H1 (cell line): ENCODE measurements around the gene LPP. TPM values are rescaled to one million over a fixed set of nuclear protein-coding genes. Genes with fewer than 3 reads are reported as not detected.

Experiments
- CHD7 ChIP-seq: fragments of 300-600 bp; sonication (generic); IDR thresholded peaks from 2 replicates; pipeline ENCODE4 v1.7.1; 2012; ENCODE audit warnings: low read length, moderate library complexity, mild to moderate bottlenecking, inconsistent platforms; ENCODE audit not compliant: insufficient replicate concordance
- CREB1 ChIP-seq: IDR thresholded peaks from 2 replicates; pipeline ENCODE4 v1.6.1; 2012; ENCODE audit warnings: inconsistent platforms
- MAFK ChIP-seq: IDR thresholded peaks from 2 replicates; pipeline ENCODE4 v1.6.1; 2012; ENCODE audit warnings: low read depth, mild to moderate bottlenecking, improper control_type of control experiment, low read length
- NANOG ChIP-seq: IDR thresholded peaks from 2 replicates; pipeline ENCODE4 v1.6.1; 2011; ENCODE audit warnings: low read length, low read depth, mild to moderate bottlenecking, inconsistent platforms; ENCODE audit not compliant: insufficient read depth, poor library complexity, severe bottlenecking
- SP4 ChIP-seq: IDR thresholded peaks from 2 replicates; pipeline ENCODE4 v1.6.1; 2012; ENCODE audit warnings: low read length, inconsistent platforms
- polyA plus RNA-seq, 7 experiments: library from polyadenylated mRNA; depleted of rRNA in 3 of 7; stranded (reverse) in 5 of 7; unstranded in 2 of 7; fragments of >200 nt in 5 of 7; fragments of 200-250 nt in 2 of 7; gene quantifications; 1 replicate in 5 of 7; 2 replicates in 1 of 7; 4 replicates in 1 of 7; pipeline versions ENCODE4 v1.2.1 to v1.2.3, GENCODE V29; 2011 to 2013; ENCODE audit warnings: missing spikeins in 2 of 7, mixed read lengths in 2 of 7
- total RNA-seq: library from RNA; stranded (reverse); fragmentation: NEBNext Ultra II Directional; extraction: Animal tissue kit (Norgen Biotek cat#: 25700); gene quantifications from 2 replicates; pipeline ENCODE4 v1.2.1, GENCODE V29; 2021

The LPP gene
- total and polyA plus RNA-seq, 2 of the 8 experiments (the other 6 are each of a cell fraction or from before 2014, with no cell fraction given), result 10.0 to 53.3 TPM

GRCh38 chr3:188437926-188438325, 284.0 kb downstream of the LPP start (continued):
- TF ChIP-seq CHD7 (no peak), SP4 (no peak), NANOG (no peak), CREB1 (no peak), MAFK (no peak)
